Ectodermal cell (in vitro differentiated cells): ENCODE data around the gene CRIM1.

Source experiments
- H3K27ac ChIP-seq: 2 replicates; pipeline ENCODE4 v1.7.0; 2013; ENCODE audit warnings: mild to moderate bottlenecking, low read depth, low read length; ENCODE audit not compliant: insufficient read depth, poor library complexity, severe bottlenecking
- H3K27me3 ChIP-seq: 2 replicates; pipeline ENCODE4 v1.7.0; 2013; ENCODE audit warnings: mild to moderate bottlenecking, low read length; ENCODE audit not compliant: insufficient read depth, control insufficient read depth, poor library complexity, severe bottlenecking
- H3K36me3 ChIP-seq: one replicate; pipeline ENCODE4 v1.7.0; 2013; ENCODE audit warnings: low read length; ENCODE audit not compliant: control insufficient read depth, insufficient read depth
- H3K4me1 ChIP-seq: one replicate; pipeline ENCODE4 v1.7.0; 2013; ENCODE audit warnings: low read length; ENCODE audit not compliant: control insufficient read depth, insufficient read depth
- H3K4me3 ChIP-seq: 2 replicates; pipeline ENCODE4 v1.7.0; 2013; ENCODE audit warnings: low read depth, low read length, control low read depth; ENCODE audit not compliant: insufficient read depth
- H3K9me3 ChIP-seq: 2 replicates; pipeline ENCODE4 v1.7.0; 2013; ENCODE audit warnings: mild to moderate bottlenecking, low read length, moderate library complexity; ENCODE audit not compliant: control insufficient read depth
- WGBS, 2 experiments: methylation state at CpG; one replicate each; pipeline ENCODE4 v1.1.7; 2013; ENCODE audit warnings: missing lambda C conversion rate in 2 of 2; 5-methylcytosine and 5-hydroxymethylcytosine counted together

The CRIM1 gene

GRCh38 chr2:36381993-36382392, 26.4 kb downstream of the CRIM1 start:
- Histone ChIP-seq H3K36me3 (no peaks in the 10 kb centered on the region), H3K27ac (no peak overlapping the region), H3K4me1 (peaks cover 17% of the 10 kb centered on the region), H3K4me3 (no peak overlapping the region), H3K9me3 (no peaks in the 10 kb centered on the region), H3K27me3 (no peaks in the 10 kb centered on the region)
- WGBS, 2 experiments: 94 to 97% methylated on average over 6 of the region's 6 CpGs

GRCh38 chr2:36382472-36382871, 26.9 kb downstream of the CRIM1 start:
- Histone ChIP-seq H3K4me3 (no peak overlapping the region), H3K27me3 (no peaks in the 10 kb centered on the region), H3K27ac (no peak overlapping the region), H3K9me3 (no peaks in the 10 kb centered on the region), H3K4me1 (peaks cover 17% of the 10 kb centered on the region), H3K36me3 (no peaks in the 10 kb centered on the region)
- 68 to 69% methylated on average over 2 of the region's 2 CpGs for WGBS, 2 experiments

DNA sequence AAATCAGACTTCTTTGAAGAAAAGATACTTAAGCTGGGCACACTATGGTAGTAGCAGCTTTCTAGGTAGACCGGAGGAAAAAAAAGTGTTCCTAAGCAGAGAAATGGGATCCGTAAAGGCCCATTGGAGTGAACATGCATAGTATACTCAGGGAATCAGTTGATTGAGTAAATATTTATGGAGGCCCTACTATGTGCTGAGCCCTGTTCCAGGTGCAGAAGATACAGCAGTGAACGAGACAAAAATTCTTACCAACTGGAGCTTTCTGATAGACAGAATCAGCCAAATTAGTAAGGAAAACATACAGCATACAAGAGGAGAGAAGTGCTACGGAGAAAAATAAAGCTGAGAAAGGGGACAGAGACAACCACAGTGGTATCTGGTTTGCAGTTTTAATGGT, 28.1 kb downstream of the CRIM1 start:
- Histone ChIP-seq H3K27me3 (no peaks in the 10 kb centered on the region), H3K9me3 (no peaks in the 10 kb centered on the region), H3K36me3 (no peaks in the 10 kb centered on the region), H3K4me1 (peaks cover 17% of the 10 kb centered on the region), H3K4me3 (no peak overlapping the region), H3K27ac (no peak overlapping the region)
- 88 to 91% methylated on average over 4 of the region's 4 CpGs for WGBS, 2 experiments

GRCh38 chr2:36384454-36384853, 28.9 kb downstream of the CRIM1 start:
- Histone ChIP-seq H3K4me3 (no peak overlapping the region), H3K27ac (no peak overlapping the region), H3K4me1 (peaks cover 17% of the 10 kb centered on the region), H3K36me3 (no peaks in the 10 kb centered on the region), H3K27me3 (no peaks in the 10 kb centered on the region), H3K9me3 (no peaks in the 10 kb centered on the region)
- WGBS, 2 experiments: 88 to 93% methylated on average over 2 of the region's 2 CpGs

- H3K27ac ChIP-seq: no peak overlapping the region
- H3K9me3 ChIP-seq: no peaks in the 10 kb centered on the region
- no peaks in the 10 kb centered on the region for H3K36me3 ChIP-seq
- no peaks in the 10 kb centered on the region for H3K27me3 ChIP-seq
- 89 to 93% methylated on average over 3 of the region's 3 CpGs for WGBS, 2 experiments
- peaks cover 11% of the 10 kb centered on the region for H3K4me1 ChIP-seq
- H3K4me3 ChIP-seq: no peak overlapping the region
Observed at GRCh38 chr2:36385603-36386002, 30.0 kb downstream of the CRIM1 start.

GRCh38 chr2:36387258-36387916, 31.8 kb downstream of the CRIM1 start:
- Histone ChIP-seq H3K27me3 (no peaks in the 10 kb centered on the region), H3K4me3 (no peak overlapping the region)
- 91 to 98% methylated on average over 2 of the region's 2 CpGs for WGBS, 2 experiments

DNA sequence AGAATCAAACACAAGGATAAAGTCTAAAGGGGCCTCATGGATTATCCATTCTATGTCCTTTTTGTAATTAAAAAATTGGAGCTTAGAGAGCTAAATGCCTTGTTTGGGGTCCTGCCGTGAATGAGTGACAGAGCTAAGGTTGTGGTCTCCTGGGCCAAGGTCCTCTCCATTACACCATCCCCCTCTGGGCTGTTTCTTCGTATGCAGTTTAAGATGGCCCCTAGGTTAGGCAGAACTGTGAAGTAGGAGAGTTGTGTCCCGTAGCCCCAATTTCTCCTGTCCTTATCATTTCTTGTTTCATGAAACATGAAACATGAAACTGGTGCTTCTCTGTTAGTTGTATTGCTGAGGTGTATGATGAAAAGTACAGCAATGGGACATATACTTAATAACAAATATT, 32.9 kb downstream of the CRIM1 start:
- 86 to 93% methylated on average over 3 of the region's 3 CpGs for WGBS, 2 experiments
- no peak overlapping the region for H3K4me3 ChIP-seq
- peaks cover 7% of the 10 kb centered on the region for H3K4me1 ChIP-seq
- no peaks in the 10 kb centered on the region for H3K36me3 ChIP-seq
- H3K9me3 ChIP-seq: no peaks in the 10 kb centered on the region
- no peak overlapping the region for H3K27ac ChIP-seq
- no peaks in the 10 kb centered on the region for H3K27me3 ChIP-seq

More at GRCh38 chr2:36387258-36387916, 31.8 kb downstream of the CRIM1 start:
- Histone ChIP-seq H3K27ac (no peak overlapping the region), H3K36me3 (no peaks in the 10 kb centered on the region), H3K9me3 (no peaks in the 10 kb centered on the region), H3K4me1 (peaks cover 2% of the 10 kb centered on the region)

- WGBS, 2 experiments: 66 to 74% methylated on average over 5 of the region's 5 CpGs
- Histone ChIP-seq H3K4me3 (no peak overlapping the region), H3K27me3 (no peaks in the 10 kb centered on the region)
Observed at GRCh38 chr2:36389091-36389564, 33.5 kb downstream of the CRIM1 start.

DNA sequence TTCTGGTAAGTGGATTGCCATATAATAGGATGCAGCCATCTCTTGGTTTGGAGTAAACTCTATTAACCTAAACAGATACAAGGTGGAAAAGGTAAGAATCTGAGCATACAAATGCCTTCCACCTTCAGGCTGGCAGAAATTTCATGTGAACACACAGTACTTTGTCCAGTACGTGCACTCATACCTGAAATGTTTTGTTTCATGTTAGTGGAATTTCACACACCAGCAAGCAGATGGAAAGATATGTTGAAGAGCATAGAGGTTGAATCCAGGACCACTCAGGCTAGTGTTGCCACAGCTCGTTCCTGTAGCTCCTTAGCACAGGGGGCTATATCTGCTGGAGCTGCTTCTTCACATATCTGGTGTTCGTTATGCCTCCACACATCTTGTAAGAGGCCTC, 34.0 kb downstream of the CRIM1 start:
- 90% methylated on average over 3 of the region's 3 CpGs for WGBS, 2 experiments
- Histone ChIP-seq H3K4me3 (no peak overlapping the region), H3K4me1 (peaks cover 5% of the 10 kb centered on the region), H3K36me3 (no peaks in the 10 kb centered on the region), H3K27me3 (no peaks in the 10 kb centered on the region), H3K27ac (no peak overlapping the region), H3K9me3 (no peaks in the 10 kb centered on the region)

More at GRCh38 chr2:36389091-36389564, 33.5 kb downstream of the CRIM1 start:
- Histone ChIP-seq H3K36me3 (no peaks in the 10 kb centered on the region), H3K27ac (no peak overlapping the region), H3K4me1 (peaks cover 5% of the 10 kb centered on the region), H3K9me3 (no peaks in the 10 kb centered on the region)

DNA sequence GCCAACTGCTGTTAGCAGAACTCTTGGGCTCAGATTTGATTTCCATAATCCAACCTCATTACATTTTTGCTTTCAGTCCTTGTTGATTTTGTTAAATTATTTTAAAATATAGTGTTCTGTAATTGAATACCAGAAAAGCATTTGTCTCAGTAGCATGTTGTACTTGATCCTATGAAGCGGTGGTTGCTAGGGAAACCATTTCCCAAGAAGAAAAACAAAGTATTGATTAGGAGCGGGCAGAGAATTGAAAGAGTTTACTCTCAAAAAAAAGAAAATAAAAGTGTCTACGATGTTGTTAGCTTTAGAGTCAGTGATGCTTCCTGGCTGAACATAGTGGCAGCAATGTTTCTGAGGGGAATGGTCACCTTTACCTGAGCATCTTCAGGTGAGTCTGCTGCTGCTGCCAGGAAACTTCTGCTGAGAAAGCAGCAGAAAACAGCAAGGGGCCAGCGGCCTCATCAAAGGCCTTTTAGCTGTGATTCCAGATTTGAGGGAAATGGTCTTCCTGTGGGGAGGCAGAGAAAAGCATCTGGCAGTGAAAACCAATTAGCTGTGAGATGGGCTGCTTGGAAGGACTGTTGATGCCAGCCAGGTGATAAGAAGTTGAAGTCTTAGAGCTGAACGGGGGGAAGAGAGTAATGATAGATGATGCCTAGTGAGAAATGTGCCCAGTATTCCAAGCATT, 37.1 kb downstream of the CRIM1 start:
- Histone ChIP-seq H3K4me1 (peaks cover 5% of the 10 kb centered on the region), H3K4me3 (no peak overlapping the region), H3K27me3 (no peaks in the 10 kb centered on the region), H3K27ac (peak overlapping the region; percentile 22), H3K9me3 (no peaks in the 10 kb centered on the region), H3K36me3 (no peaks in the 10 kb centered on the region)
- 73 to 74% methylated on average over 5 of the region's 5 CpGs for WGBS, 2 experiments
